LoVo (cell line): ENCODE results near the gene GAPVD1.
"Not testable (repeated sequence)": the region's sequence is repeated elsewhere in the genome, so short reads cannot be mapped to it uniquely, and the experiment has no call there.

Source experiments
- DNase-seq: peaks from one replicate; pipeline ENCODE4 v3.0.0-alpha.2; 2016; ENCODE audit warnings: low spot score

Gene GAPVD1, protein sequence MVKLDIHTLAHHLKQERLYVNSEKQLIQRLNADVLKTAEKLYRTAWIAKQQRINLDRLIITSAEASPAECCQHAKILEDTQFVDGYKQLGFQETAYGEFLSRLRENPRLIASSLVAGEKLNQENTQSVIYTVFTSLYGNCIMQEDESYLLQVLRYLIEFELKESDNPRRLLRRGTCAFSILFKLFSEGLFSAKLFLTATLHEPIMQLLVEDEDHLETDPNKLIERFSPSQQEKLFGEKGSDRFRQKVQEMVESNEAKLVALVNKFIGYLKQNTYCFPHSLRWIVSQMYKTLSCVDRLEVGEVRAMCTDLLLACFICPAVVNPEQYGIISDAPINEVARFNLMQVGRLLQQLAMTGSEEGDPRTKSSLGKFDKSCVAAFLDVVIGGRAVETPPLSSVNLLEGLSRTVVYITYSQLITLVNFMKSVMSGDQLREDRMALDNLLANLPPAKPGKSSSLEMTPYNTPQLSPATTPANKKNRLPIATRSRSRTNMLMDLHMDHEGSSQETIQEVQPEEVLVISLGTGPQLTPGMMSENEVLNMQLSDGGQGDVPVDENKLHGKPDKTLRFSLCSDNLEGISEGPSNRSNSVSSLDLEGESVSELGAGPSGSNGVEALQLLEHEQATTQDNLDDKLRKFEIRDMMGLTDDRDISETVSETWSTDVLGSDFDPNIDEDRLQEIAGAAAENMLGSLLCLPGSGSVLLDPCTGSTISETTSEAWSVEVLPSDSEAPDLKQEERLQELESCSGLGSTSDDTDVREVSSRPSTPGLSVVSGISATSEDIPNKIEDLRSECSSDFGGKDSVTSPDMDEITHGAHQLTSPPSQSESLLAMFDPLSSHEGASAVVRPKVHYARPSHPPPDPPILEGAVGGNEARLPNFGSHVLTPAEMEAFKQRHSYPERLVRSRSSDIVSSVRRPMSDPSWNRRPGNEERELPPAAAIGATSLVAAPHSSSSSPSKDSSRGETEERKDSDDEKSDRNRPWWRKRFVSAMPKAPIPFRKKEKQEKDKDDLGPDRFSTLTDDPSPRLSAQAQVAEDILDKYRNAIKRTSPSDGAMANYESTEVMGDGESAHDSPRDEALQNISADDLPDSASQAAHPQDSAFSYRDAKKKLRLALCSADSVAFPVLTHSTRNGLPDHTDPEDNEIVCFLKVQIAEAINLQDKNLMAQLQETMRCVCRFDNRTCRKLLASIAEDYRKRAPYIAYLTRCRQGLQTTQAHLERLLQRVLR (N-terminal part only)

DNA sequence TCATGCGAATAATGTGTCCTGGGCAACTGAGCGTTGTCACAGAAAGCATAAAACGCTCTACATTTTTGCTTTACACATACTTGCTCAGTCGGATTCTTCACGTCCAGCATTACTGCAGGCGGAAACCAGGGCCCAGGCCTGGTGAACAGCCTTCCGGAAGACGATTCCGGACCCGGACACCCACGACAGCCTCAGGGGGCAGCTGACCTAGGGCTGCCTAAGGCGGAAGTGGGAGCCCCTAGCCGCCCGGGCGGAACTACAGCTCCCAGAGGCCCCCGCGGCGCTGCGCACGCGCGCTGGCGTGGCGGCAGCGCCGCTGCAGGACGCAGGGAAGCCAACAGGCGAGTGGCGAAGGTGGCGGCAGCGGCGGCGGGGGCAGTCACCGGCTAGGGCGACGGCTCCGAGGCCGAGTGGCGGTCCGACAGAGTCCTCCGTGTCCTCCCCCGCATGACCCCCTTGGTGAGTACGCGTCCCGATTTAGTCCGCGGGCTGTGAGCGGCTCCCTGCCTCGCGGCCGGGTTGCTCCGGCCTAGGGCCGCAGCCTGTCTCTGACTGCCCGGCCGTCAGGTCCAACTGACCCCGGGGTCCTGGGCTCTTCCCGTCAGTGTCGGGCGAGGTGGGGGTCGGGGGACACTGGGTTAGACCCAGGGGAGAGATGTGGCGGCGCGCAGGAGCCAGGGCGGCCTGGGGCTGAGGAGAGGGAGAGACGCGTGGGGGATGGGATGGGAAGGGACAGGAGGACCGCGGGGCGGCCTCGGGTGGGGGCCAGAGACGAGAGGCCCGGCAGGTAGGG, at the start of gene GAPVD1:
GAPVD1 (plus strand) TSS at position 326 of the 793 bp plus-strand sequence. CDS start 37,096 bp downstream, outside the sequence.
- peak; percentile 94 for DNase-seq

DNA sequence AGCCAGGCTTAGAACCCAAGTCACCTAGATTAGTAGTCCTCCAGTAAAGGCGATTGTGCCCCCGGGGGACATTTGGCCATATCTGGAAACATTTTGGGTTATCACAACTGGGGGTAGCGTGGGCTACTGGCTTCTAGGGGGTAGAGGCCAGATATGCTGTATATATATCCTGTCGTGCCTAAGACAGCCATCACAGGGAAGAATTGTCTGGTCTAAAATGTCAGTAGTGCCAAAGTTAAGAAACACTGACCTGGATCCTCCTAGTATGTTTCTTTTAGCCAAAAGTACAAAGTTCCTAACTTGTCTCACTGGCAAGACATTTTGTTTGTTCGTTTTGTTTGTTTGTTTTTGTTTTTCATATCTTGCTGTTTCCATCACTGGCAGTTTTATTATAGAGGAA, 47.4 kb upstream of the GAPVD1 start:
- no peak for DNase-seq

DNA sequence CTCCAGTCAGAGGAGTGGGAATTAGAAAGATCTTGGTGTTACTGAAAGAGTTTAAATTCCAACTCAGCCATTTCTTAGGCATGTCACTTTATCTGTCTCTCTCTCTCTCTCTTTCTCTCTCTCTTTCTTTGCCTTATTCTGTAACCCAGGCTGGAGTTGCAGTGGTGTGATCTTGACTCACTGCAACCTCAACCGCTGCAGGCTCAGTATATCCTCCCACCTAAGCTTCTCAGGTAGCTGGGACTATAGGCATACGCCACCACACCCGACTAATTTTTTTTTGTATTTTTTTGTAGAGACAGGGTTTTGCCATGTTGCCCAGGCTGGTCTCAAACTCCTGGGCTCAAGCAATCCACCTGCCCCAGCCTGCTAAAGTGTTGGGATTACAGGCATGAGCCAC, 43.0 kb upstream of the GAPVD1 start:
- no peak for DNase-seq

DNA sequence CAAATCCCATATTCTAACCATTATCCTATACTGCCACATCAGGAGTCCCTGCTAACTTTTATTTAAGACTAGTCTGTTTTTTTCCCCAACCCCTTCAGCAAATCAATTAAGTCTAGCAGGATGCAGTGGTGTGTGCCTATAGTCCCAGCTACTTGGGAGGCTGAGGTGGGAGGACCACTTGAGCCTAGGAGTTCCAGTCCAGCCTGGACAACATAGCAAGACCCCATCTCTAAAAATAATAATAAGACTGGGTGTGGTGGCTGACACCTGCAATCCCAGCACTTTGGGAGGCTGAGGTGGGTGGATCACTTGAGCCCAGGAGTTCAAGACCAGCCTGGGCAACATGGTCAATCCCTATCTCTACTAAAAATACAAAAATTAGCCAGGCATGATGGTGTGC, 36.8 kb upstream of the GAPVD1 start:
- not testable (repeated sequence) for DNase-seq

DNA sequence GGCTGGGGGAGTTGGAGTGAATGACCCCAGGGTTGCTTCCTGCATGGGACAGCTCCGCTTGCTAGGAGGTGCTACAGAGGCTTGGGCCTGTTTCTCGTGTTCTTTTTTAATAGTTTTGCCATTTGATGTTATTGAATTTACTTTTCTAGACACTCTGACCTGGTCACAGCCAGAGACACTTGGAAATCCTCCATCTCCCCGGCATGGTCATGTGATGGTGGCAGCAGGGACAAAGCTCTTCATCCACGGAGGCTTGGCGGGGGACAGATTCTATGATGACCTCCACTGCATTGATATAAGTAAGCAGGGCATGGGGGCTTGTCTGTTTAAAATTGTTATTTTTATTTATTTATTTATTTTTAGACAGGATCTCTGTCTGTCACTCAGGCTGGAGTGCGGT, 33.9 kb upstream of the GAPVD1 start:
- no peak for DNase-seq

DNA sequence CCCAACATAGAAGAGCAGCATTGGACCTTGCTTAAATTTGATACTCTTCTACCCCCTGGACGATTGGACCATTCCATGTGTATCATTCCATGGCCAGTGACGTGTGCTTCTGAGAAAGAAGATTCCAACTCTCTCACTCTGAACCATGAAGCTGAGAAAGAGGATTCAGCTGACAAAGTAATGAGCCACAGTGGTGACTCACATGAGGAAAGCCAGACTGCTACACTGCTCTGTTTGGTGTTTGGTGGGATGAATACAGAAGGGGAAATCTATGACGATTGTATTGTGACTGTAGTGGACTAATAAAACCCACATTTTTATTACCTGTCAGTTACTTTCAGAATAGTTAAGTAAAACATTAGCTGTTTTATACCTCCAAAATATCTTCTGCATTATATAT, 27.9 kb upstream of the GAPVD1 start:
- DNase-seq, result no peak

DNA sequence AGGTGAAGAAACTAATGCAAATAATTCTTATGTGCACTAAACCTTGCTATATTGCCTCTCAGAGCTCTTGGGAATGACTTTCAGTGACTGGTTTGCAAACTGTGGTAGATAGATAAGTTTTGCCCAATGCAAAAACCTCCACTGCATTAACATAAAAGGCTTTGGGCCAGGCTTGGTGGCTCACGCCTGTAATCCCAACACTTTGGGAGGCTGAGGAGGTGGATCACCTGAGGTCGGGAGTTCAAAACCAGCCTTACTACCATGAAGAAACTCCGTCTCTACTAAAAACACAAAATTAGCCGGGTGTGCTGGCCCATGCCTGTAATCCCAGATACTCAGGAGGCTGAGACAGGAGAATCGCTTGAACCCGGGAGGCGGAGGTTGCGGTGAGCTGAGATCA, 27.5 kb upstream of the GAPVD1 start:
- not testable (repeated sequence) for DNase-seq

DNA sequence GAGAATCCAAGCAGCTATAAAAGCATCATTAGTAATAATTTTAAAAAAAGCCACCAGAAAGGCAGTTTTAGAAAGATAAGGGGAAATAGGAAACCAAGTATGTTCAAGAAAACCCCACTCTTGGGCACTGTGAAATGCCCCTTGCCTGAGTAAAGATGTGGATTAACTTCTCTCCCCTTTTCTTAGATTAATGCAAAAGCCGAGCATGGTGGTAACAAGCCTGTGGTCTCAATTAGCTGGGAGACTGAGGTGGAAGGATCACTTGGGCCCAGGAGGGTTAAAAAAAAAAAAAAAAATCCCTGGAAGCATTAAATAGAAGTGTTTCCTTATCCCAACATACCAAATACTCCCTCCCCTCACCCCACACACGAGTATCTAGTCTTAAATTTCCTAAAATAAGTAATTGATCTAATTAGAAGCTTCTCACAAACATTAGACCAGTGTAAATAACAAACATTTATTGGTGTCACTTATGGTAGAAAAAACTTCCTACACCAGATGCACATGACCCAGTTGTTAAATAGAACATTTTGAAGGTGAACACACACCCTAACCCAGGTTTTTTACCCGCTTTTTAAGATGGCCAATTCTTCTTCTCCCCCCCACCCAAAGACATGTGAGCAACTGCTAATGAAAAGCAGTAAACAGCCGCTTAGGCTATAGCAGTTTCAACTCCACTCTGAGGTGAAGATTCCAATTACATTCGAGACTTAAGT, 25.7 kb upstream of the GAPVD1 start:
- DNase-seq, result peak; percentile 16

DNA sequence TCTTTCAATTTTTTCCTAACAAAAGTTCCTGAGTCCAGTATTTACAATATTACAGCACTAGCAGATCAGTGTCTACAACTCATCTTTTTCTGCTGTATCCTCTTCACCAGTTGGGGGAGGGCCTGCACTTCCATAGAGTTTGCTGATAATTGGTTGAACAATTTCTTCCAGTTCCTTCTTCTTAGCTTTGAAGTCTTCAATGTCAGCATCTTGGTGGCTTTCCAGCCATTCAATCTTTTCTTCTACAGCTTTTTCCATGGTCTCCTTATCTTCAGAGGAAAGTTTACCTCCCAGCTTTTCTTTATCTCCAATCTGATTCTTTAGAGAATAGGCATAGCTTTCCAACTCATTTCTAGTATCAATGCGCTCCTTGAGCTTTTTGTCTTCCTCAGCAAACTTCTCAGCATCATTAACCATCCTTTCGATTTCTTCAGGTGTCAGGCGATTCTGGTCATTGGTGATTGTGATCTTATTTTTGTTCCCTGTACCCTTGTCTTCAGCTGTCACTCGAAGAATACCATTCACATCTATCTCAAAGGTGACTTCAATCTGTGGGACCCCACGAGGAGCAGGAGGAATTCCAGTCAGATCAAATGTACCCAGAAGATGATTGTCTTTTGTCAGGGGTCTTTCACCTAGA, 25.0 kb upstream of the GAPVD1 start:
- not testable (repeated sequence) for DNase-seq

DNA sequence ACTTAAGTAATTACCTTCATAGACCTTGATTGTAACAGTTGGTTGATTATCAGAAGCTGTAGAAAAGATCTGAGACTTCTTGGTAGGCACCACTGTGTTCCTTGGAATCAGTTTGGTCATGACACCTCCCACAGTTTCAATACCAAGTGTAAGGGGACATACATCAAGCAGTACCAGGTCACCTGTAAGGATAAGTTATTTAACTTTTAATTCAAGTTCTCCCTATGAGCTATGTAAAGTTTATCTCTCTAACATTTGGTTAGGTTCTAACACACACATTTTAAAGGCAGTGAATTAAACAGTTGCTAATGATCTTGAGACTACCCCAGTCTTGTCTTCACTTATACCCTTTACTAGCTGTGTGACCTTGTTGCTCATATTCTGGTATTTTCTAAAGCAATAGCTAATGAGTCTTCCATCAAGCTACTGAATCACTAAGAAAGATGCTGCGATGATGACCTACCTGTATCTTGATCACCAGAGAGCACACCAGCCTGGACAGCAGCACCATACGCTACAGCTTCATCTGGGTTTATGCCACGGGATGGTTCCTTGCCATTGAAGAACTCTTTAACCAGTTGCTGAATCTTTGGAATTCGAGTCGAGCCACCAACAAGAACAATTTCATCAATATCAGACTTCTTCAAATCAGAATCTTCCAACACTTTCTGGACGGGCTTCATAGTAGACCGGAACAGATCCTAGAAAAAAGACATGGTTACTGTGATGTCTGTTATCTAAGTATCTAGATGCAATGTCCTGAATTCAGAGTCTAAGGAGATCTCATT, 23.3 kb upstream of the GAPVD1 start:
- no peak for DNase-seq

DNA sequence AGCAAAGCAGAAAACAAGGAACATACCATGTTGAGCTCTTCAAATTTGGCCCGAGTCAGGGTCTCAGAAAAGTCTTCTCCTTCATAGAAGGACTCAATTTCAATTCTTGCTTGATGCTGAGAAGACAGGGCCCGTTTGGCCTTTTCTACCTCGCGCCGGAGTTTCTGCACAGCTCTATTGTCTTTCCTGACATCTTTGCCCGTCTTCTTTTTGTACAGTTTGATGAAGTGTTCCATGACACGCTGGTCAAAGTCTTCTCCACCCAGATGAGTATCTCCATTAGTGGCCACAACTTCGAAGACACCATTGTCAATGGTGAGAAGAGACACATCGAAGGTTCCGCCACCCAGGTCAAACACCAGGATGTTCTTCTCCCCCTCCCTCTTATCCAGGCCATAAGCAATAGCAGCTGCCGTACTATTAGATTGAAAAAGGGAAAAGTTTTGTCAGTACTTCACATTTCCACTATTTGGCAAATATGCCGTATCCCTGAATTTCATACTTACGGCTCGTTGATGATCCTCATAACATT, 22.6 kb upstream of the GAPVD1 start:
- no peak for DNase-seq

DNA sequence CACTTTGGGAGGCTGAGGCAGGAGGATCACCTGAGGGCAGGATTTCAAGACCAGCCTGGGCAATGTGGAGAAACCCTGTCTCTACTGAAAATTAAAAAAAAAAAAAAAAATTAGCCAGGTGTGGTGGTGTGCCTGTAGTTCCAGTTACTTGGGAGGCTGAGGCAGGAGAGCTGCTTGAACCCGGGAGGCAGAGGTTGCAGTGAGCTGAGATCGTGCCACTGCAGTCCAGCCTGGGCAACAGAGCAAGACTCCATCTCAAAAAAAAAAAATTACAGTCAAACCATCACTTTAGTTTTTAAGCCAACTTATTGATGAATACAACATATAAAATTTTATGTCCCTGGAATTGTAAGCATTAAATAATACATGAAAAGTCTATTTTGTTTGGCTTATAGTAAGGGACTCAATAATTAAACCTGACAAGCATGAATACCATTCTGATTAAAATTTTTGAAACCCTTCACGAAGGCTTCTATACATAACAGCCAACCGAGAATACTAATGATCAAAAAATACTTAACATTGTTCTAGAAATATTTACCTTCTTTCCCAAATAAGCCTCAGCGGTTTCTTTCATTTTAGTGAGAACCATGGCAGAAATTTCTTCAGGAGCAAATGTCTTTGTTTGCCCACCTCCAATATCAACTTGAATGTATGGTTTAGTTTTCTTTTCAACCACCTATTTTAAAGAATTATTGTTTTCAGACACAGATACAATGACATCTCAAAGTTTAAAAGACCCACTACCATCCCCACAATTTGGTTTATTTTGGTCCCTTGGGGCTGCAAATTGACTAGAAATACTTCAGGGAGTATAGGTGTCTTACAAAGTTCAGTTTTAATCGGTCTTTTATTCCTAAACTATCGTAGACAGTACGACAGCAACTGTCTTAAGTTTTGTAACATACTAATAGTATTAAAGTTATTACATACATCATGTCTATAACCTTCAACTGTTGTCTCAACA, 21.7 kb upstream of the GAPVD1 start:
- DNase-seq, result no peak

DNA sequence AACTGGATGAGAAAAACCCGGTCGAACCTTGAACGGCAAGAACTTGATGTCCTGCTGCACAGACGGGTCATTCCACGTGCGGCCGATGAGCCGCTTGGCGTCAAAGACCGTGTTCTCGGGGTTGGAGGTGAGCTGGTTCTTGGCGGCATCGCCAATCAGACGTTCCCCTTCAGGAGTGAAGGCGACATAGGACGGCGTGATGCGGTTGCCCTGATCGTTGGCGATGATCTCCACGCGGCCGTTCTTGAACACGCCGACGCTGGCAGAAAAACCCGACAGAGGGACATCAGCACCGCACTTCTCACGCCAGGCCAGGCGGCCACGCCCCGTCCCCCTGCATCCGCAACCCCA, 21.0 kb upstream of the GAPVD1 start:
- DNase-seq, result no peak

DNA sequence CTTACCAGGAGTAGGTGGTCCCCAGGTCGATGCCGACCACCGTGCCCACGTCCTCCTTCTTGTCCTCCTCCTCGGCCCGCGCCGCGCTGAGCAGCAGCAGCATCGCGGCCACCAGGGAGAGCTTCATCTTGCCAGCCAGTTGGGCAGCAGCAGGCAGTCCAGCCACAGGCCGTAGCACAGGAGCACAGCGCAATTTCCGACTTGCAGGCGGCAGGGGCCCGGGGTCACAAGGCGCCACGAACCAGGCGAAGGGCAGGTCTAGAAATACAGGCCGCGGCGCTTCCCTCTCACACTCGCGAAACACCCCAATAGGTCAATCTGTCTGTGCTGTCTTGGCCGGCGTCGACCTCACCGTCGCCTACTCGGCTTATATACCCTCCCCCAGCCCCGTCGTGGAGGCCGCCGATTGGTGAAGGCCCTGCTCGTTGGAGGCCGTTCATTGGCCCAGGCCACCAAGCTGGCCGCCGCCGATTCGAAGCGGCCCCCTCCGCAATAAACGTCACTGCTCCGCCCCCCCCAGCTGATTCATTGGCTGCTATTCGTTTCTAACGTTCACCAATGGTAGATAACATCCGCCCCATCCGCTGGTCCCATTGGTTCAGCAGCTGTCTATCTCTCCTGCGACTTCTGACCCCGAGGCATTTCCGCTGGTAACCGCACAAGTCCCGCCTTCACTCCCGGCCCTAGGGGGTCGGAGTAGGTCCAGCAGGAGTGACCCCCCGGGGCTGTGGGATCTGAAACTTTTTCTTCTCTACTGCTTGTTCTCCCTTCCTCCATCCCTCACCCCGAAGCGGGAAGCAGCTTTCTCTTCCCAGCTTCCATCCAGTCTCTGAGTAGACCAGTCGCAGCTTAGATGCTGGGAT, 20.4 kb upstream of the GAPVD1 start, which contains the start of gene HSPA5:
HSPA5 (minus strand) TSS at position 344 of the 863 bp plus-strand sequence; CDS start at position 127, 217 bp downstream.
- DNase-seq, result peak; percentile 97

DNA sequence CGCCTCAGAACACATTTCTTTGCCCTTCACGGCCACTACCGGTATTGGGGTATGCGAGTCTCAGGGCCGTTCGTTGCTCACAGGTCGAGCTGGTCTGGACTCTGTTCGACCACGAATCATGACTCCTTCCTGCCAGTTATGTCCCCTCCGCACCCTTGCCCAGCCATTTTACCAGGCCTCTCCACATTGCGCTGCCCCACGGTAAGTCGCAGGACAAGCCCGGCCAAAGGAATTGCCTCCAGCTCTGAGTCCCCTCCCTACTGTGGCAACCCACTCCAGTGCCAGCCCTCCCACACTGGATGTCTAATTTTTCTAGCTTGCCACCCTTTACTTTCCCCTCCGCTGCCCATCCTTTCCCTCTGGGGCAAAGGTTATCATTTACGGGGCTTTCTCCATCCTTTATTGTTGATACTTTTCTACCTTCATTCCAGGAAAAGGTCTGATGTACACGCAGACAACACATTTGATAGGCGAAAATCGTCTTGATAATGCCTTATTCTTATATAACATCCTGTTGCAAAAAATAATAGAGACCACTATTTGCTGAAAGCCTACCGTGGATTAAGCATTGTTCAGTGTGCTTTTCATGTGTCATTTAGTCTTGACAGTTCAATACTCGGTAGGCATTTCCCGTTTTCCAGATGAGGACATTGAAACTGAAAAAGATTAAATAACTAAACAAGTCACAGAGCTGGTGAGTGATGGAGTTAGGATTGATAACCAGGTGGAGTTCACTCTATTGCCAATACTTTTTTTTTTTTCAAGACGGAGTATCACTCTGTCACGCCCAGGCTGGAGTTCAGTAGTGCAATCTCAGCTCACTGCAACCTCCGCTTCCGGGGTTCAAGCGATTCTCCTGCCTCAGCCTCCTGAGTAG, 19.5 kb upstream of the GAPVD1 start:
- no peak for DNase-seq

DNA sequence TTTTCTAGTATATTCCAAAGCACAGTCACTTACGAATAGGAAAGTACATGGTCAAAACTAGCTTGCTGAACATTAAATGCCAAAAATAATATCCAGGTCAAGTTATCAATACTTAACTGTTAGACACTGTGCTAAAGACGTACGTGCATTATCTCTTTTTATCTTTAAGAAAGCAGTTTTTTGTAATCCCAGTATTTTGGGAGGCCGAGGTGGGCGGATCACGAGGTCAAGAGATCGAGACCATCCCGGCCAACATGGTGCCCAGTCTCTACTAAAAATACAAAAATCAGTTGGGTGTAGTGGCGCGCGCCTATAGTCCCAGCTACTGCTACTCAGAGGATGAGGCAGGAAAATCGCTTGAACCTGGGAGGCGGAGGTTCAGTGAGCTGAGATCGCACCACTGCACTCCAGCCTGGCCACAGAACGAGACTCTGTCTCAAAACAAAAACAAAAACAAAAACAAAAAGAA, 17.8 kb upstream of the GAPVD1 start:
- no peak for DNase-seq
